ENCODE measurements around the gene DLGAP1. TPM values are rescaled to one million over a fixed set of nuclear protein-coding genes. Genes with fewer than 3 reads are reported as not detected.

DLGAP1 gene
- total and polyA plus RNA-seq, 2 experiments from 2014 or later: 17.0 to 48.5 TPM

DNA sequence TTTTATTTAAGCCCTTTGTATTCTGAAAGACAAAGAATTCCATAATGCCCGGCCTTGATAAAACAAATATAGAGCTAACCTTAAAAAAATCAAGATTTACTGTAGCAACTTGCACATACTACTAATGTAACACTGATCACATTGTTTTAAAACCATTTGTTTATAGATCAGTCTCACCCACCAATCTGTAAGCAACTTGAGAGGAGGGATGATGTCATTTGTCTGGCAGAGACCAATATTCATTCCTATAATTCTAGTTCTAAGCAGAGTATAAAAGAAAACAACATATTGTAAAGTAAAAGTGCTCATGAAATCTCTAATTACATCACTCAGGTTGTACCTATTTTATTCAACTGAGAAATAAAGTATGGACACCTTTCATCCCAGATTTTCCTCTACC is 624.5 kb downstream of the DLGAP1 start (continued):
- TF ChIP-seq, protein P1, sequence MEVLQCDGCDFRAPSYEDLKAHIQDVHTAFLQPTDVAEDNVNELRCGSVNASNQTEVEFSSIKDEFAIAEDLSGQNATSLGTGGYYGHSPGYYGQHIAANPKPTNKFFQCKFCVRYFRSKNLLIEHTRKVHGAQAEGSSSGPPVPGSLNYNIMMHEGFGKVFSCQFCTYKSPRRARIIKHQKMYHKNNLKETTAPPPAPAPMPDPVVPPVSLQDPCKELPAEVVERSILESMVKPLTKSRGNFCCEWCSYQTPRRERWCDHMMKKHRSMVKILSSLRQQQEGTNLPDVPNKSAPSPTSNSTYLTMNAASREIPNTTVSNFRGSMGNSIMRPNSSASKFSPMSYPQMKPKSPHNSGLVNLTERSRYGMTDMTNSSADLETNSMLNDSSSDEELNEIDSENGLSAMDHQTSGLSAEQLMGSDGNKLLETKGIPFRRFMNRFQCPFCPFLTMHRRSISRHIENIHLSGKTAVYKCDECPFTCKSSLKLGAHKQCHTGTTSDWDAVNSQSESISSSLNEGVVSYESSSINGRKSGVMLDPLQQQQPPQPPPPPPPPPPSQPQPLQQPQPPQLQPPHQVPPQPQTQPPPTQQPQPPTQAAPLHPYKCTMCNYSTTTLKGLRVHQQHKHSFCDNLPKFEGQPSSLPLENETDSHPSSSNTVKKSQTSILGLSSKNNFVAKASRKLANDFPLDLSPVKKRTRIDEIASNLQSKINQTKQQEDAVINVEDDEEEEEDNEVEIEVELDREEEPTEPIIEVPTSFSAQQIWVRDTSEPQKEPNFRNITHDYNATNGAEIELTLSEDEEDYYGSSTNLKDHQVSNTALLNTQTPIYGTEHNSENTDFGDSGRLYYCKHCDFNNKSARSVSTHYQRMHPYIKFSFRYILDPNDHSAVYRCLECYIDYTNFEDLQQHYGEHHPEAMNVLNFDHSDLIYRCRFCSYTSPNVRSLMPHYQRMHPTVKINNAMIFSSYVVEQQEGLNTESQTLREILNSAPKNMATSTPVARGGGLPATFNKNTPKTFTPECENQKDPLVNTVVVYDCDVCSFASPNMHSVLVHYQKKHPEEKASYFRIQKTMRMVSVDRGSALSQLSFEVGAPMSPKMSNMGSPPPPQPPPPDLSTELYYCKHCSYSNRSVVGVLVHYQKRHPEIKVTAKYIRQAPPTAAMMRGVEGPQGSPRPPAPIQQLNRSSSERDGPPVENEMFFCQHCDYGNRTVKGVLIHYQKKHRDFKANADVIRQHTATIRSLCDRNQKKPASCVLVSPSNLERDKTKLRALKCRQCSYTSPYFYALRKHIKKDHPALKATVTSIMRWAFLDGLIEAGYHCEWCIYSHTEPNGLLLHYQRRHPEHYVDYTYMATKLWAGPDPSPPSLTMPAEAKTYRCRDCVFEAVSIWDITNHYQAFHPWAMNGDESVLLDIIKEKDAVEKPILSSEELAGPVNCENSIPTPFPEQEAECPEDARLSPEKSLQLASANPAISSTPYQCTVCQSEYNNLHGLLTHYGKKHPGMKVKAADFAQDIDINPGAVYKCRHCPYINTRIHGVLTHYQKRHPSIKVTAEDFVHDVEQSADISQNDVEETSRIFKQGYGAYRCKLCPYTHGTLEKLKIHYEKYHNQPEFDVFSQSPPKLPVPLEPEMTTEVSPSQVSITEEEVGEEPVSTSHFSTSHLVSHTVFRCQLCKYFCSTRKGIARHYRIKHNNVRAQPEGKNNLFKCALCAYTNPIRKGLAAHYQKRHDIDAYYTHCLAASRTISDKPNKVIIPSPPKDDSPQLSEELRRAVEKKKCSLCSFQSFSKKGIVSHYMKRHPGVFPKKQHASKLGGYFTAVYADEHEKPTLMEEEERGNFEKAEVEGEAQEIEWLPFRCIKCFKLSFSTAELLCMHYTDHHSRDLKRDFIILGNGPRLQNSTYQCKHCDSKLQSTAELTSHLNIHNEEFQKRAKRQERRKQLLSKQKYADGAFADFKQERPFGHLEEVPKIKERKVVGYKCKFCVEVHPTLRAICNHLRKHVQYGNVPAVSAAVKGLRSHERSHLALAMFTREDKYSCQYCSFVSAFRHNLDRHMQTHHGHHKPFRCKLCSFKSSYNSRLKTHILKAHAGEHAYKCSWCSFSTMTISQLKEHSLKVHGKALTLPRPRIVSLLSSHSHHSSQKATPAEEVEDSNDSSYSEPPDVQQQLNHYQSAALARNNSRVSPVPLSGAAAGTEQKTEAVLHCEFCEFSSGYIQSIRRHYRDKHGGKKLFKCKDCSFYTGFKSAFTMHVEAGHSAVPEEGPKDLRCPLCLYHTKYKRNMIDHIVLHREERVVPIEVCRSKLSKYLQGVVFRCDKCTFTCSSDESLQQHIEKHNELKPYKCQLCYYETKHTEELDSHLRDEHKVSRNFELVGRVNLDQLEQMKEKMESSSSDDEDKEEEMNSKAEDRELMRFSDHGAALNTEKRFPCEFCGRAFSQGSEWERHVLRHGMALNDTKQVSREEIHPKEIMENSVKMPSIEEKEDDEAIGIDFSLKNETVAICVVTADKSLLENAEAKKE (CRISPR knock-in tag; IDR thresholded peaks at IDR 0.05): no peak

DNA sequence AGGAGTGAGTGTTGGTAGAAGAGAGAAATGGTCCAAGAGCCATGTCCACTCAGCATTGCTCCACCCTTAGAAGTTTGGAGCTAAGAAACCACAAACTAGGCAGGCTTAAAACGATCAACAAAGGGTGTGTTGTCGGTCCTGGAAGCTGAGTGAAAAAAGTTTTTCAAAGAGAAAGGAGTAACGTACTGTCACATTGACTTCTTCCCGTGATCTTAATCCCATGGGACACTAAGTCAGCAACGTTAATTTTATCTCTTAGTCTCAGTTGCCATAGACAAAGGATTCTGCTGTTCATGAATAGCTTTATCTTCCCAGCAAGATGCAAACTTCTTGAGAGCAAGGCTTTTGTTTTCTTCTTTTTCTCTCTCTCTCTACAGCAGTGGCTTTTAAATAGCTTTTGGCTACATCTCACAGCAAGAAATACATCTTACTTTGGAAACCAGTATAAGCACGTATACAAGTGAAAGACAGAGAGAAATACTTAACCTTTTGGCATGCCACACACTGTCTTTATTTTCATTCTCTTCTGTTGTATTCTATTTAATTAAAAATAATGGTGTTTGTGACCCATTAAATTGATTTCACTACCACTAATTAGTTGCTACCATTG is 627.8 kb downstream of the DLGAP1 start:
- Histone ChIP-seq H3K4me2 (0 out of 2 replicates have a peak overlapping the region, but pooled peaks have one; percentile 27), H3K27ac (ENCODE audit: low read depth) (no peak overlapping the region), H3K27me3 (ENCODE audit: insufficient read depth) (no peaks in the 10 kb centered on the region), H3K36me3 (ENCODE audit: insufficient read depth) (no peaks in the 10 kb centered on the region), H3K79me2 (replicated peaks; ENCODE audit: insufficient read depth) (no peaks in the 10 kb centered on the region), H4K20me1 (replicated peaks; ENCODE audit: insufficient read depth) (no peaks in the 10 kb centered on the region), H3K4me1 (ENCODE audit: insufficient read depth) (peaks cover 10% of the 10 kb centered on the region), H3F3A (replicated peaks; ENCODE audit: low read depth) (no peaks in the 10 kb centered on the region), H2AFZ (no peak overlapping the region; the same call in 1 of the 2 replicates), H3K4me3 (no peak overlapping the region), H3K9me2 (ENCODE audit: insufficient read depth) (0 out of 2 replicates have a peak, but pooled peaks cover 2% of the 10 kb centered on the region)
- H3K4me1 Mint-ChIP-seq: peaks cover 26% of the 10 kb centered on the region
- no peak overlapping the region for H3K4me3 Mint-ChIP-seq
- H3K27me3 Mint-ChIP-seq (ENCODE audit: insufficient read depth, low read depth, poor library complexity): peaks cover 1% of the 10 kb centered on the region
- H3K36me3 Mint-ChIP-seq (ENCODE audit: low read depth): peaks cover 5% of the 10 kb centered on the region; the same call in 1 of the 3 replicates
- no peak overlapping the region for H3K27ac Mint-ChIP-seq
- TF ChIP-seq, protein P2, sequence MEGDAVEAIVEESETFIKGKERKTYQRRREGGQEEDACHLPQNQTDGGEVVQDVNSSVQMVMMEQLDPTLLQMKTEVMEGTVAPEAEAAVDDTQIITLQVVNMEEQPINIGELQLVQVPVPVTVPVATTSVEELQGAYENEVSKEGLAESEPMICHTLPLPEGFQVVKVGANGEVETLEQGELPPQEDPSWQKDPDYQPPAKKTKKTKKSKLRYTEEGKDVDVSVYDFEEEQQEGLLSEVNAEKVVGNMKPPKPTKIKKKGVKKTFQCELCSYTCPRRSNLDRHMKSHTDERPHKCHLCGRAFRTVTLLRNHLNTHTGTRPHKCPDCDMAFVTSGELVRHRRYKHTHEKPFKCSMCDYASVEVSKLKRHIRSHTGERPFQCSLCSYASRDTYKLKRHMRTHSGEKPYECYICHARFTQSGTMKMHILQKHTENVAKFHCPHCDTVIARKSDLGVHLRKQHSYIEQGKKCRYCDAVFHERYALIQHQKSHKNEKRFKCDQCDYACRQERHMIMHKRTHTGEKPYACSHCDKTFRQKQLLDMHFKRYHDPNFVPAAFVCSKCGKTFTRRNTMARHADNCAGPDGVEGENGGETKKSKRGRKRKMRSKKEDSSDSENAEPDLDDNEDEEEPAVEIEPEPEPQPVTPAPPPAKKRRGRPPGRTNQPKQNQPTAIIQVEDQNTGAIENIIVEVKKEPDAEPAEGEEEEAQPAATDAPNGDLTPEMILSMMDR (conservative IDR thresholded peaks at IDR 0.05; ENCODE audit: low read depth in 2 of 2): no peak
- TF ChIP-seq ZNF331 (CRISPR knock-in tag; IDR thresholded peaks at IDR 0.05; ENCODE audit: low read depth): no peak
- TF ChIP-seq, protein P3, sequence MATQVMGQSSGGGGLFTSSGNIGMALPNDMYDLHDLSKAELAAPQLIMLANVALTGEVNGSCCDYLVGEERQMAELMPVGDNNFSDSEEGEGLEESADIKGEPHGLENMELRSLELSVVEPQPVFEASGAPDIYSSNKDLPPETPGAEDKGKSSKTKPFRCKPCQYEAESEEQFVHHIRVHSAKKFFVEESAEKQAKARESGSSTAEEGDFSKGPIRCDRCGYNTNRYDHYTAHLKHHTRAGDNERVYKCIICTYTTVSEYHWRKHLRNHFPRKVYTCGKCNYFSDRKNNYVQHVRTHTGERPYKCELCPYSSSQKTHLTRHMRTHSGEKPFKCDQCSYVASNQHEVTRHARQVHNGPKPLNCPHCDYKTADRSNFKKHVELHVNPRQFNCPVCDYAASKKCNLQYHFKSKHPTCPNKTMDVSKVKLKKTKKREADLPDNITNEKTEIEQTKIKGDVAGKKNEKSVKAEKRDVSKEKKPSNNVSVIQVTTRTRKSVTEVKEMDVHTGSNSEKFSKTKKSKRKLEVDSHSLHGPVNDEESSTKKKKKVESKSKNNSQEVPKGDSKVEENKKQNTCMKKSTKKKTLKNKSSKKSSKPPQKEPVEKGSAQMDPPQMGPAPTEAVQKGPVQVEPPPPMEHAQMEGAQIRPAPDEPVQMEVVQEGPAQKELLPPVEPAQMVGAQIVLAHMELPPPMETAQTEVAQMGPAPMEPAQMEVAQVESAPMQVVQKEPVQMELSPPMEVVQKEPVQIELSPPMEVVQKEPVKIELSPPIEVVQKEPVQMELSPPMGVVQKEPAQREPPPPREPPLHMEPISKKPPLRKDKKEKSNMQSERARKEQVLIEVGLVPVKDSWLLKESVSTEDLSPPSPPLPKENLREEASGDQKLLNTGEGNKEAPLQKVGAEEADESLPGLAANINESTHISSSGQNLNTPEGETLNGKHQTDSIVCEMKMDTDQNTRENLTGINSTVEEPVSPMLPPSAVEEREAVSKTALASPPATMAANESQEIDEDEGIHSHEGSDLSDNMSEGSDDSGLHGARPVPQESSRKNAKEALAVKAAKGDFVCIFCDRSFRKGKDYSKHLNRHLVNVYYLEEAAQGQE (IDR thresholded peaks at IDR 0.05; ENCODE audit: unreplicated experiment): no peak
- TF ChIP-seq STAT1 (IDR thresholded peaks at IDR 0.05; ENCODE audit: unreplicated experiment): no peak
- DNase-seq (ENCODE audit: low spot score) (no peak), ATAC-seq (peak; percentile 43)
- peaks cover 4% of the 10 kb centered on the region; the same call in 1 of the 3 replicates for H3K9me3 Mint-ChIP-seq

Data from GM23338 (cell line).